MM.1S (cell line): Measurements from ENCODE around the gene FGR.

Source experiments
- DNase-seq: peaks from one replicate; pipeline ENCODE4 v3.0.0-alpha.2; 2015
- H2AFZ ChIP-seq: fragments of 300-600 bp; sonication (generic); 2 replicates; pipeline ENCODE4 v1.6.0; 2016; ENCODE audit warnings: antibody characterized with exemption, low read length
- H3F3A ChIP-seq: fragments of 300-600 bp; sonication (generic); 2 replicates; pipeline ENCODE4 v1.6.1; 2016; ENCODE audit warnings: mild to moderate bottlenecking, antibody characterized with exemption, low read length, moderate library complexity, mixed read lengths; ENCODE audit not compliant: insufficient read depth
- H3K27ac ChIP-seq: fragments of 300-600 bp; sonication (generic); 2 replicates; pipeline ENCODE4 v1.5.1; 2016; ENCODE audit warnings: mild to moderate bottlenecking, low read length
- H3K27me3 ChIP-seq: fragments of 300-600 bp; sonication (generic); replicated peaks from 2 replicates; pipeline ENCODE4 v1.6.0; 2016; ENCODE audit warnings: low read length; ENCODE audit not compliant: insufficient read depth
- H3K36me3 ChIP-seq: fragments of 300-600 bp; sonication (generic); replicated peaks from 2 replicates; pipeline ENCODE4 v1.6.1; 2016; ENCODE audit warnings: mild to moderate bottlenecking, low read length, mixed read lengths; ENCODE audit not compliant: insufficient read depth
- H3K4me1 ChIP-seq: fragments of 300-600 bp; sonication (generic); 2 replicates; pipeline ENCODE4 v1.6.1; 2016; ENCODE audit warnings: low read length, mixed read lengths
- H3K4me2 ChIP-seq: fragments of 300-600 bp; sonication (generic); 2 replicates; pipeline ENCODE4 v1.6.0; 2016; ENCODE audit warnings: low read depth, low read length
- H3K4me3 ChIP-seq: fragments of 300-600 bp; sonication (generic); 2 replicates; pipeline ENCODE4 v1.5.1; 2016; ENCODE audit warnings: low read length, mixed read lengths
- H3K79me2 ChIP-seq: fragments of 300-600 bp; sonication (generic); 2 replicates; pipeline ENCODE4 v1.6.1; 2016; ENCODE audit warnings: mixed run types, low read length, mixed read lengths
- H3K9ac ChIP-seq: fragments of 300-600 bp; sonication (generic); 2 replicates; pipeline ENCODE4 v1.6.1; 2016; ENCODE audit warnings: low read length, mixed read lengths
- H3K9me2 ChIP-seq: fragments of 300-600 bp; sonication (generic); replicated peaks from 2 replicates; pipeline ENCODE4 v1.6.1; 2016; ENCODE audit warnings: mild to moderate bottlenecking, low read length, mixed read lengths; ENCODE audit not compliant: insufficient read depth
- H3K9me3 ChIP-seq: fragments of 300-600 bp; sonication (generic); replicated peaks from 2 replicates; pipeline ENCODE4 v1.6.1; 2016; ENCODE audit warnings: mild to moderate bottlenecking, low read length, mixed read lengths; ENCODE audit not compliant: insufficient read depth
- H4K20me1 ChIP-seq: fragments of 300-600 bp; sonication (generic); 2 replicates; pipeline ENCODE4 v1.6.1; 2016; ENCODE audit warnings: mild to moderate bottlenecking, low read length, moderate library complexity, mixed read lengths; ENCODE audit not compliant: insufficient read depth
- CTCF ChIP-seq: fragments of 300-600 bp; sonication (generic); IDR thresholded peaks from 2 replicates; pipeline ENCODE4 v1.5.1; 2016; ENCODE audit warnings: antibody characterized with exemption, low read length, mixed read lengths
- EZH2 ChIP-seq: fragments of 300-600 bp; sonication (generic); optimal IDR thresholded peaks from 2 replicates; pipeline ENCODE3; 2017; ENCODE audit warnings: low read depth, mild to moderate bottlenecking, antibody characterized with exemption, low read length, mixed read lengths
- EZH2phosphoT487 ChIP-seq: fragments of 300-600 bp; sonication (generic); IDR thresholded peaks from 2 replicates; pipeline ENCODE4 v1.6.1; 2018; ENCODE audit warnings: antibody characterized with exemption, low read length

The FGR gene

GRCh38 chr1:27601321-27601770 is 33.6 kb downstream of the FGR start:
- Histone ChIP-seq H3K4me2 (no peak overlapping the region), H3K9ac (no peak overlapping the region)
- DNase-seq, result no peak

DNA sequence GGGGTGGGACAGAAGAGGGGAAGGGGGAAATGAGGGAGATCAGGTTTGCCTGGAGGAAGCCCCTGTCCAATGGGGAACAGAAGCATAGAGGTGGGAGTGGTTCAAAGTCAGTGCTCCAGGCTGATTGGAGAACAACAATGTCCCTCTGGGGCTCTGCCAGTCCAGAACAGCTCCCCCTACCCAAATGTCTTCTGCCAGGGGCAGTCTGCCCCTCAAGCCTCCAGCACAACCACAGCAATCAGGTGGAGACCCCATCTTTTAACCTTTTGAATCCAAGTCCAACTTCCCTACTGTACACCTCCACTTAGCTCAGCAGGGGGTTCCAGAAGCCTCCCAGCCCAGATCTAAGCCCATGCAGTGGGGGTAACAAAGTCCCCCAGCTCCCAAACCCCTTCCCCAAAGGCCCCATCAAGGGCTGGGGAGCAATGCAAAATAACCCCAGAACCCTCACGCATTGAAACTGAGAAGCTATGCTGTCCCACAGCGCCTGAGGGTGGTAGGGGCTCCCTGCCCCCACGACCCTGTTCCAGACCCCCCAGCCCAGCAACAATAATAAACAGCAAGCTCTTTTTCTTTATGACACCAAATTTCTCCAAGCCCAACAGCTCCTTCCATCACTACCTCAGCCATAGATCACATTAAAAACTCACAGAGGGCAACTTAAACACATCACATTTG is 34.3 kb downstream of the FGR start:
- Histone ChIP-seq H3K9me2 (no peaks in the 10 kb centered on the region), H3K79me2 (no peaks in the 10 kb centered on the region), H3K9ac (no peak overlapping the region), H4K20me1 (no peaks in the 10 kb centered on the region), H3K27me3 (no peaks in the 10 kb centered on the region), H3K4me2 (no peak overlapping the region), H2AFZ (no peak overlapping the region), H3F3A (no peaks in the 10 kb centered on the region), H3K27ac (no peak overlapping the region), H3K36me3 (no peaks in the 10 kb centered on the region), H3K9me3 (no peaks in the 10 kb centered on the region), H3K4me1 (no peaks in the 10 kb centered on the region), H3K4me3 (no peak overlapping the region)
- TF ChIP-seq EZH2phosphoT487, result no peak
- no peak for TF ChIP-seq CTCF
- DNase-seq, result no peak

More at GRCh38 chr1:27601321-27601770, 33.6 kb downstream of the FGR start:
- Histone ChIP-seq H3K4me3 (no peak overlapping the region), H3K9me2 (no peaks in the 10 kb centered on the region), H3K36me3 (no peaks in the 10 kb centered on the region), H4K20me1 (no peaks in the 10 kb centered on the region), H3K4me1 (no peaks in the 10 kb centered on the region), H3K9me3 (no peaks in the 10 kb centered on the region), H3F3A (no peaks in the 10 kb centered on the region), H2AFZ (no peak overlapping the region), H3K79me2 (no peaks in the 10 kb centered on the region), H3K27me3 (no peaks in the 10 kb centered on the region), H3K27ac (no peak overlapping the region)
- TF ChIP-seq EZH2 (no peak), CTCF (no peak), EZH2phosphoT487 (no peak)

GRCh38 chr1:27599605-27600497 is 35.1 kb downstream of the FGR start:
- Histone ChIP-seq H2AFZ (no peak overlapping the region), H3K27ac (no peak overlapping the region), H3K9me2 (no peaks in the 10 kb centered on the region), H3K9ac (no peak overlapping the region), H3K79me2 (no peaks in the 10 kb centered on the region), H3K4me1 (no peaks in the 10 kb centered on the region), H3K36me3 (no peaks in the 10 kb centered on the region), H3K9me3 (no peaks in the 10 kb centered on the region), H3K4me2 (no peak overlapping the region), H3F3A (no peaks in the 10 kb centered on the region), H4K20me1 (no peaks in the 10 kb centered on the region), H3K4me3 (no peak overlapping the region), H3K27me3 (no peaks in the 10 kb centered on the region)
- DNase-seq, result no peak
- TF ChIP-seq EZH2 (no peak), EZH2phosphoT487 (no peak), CTCF (no peak)
